Measurements from ENCODE around the gene WNT9A.

WNT9A gene

DNA sequence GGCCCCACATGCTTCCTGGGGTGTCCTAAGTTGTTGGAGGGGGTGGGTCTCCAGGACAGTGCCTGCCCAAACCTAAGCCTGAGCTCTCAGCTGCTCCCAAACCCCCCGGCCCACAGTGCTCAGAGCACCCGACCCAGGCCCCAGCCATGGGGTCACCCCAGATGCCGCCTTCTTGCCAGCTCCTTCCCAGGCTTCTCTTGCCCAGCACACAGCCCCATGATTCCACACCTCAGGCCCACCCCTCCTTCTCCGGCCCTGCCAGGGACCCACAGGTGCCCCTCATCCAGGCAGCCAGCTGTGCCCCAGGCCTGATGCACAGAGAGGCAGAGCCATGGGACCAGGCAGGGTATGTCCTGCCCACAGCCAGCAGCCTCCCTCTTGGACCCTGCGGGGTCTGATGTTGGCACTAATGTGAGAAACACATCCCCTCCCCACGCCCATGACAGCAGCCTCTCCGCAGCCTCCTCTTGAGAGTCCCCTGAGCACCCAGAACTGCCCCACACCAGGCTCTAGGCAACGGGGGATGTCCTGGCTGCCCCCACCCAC is 4.9 kb downstream of the WNT9A start:
- no peak overlapping the region for H3K4me3 ChIP-seq (ENCODE audit: low read depth, low read length)
- TF ChIP-seq, protein P1, sequence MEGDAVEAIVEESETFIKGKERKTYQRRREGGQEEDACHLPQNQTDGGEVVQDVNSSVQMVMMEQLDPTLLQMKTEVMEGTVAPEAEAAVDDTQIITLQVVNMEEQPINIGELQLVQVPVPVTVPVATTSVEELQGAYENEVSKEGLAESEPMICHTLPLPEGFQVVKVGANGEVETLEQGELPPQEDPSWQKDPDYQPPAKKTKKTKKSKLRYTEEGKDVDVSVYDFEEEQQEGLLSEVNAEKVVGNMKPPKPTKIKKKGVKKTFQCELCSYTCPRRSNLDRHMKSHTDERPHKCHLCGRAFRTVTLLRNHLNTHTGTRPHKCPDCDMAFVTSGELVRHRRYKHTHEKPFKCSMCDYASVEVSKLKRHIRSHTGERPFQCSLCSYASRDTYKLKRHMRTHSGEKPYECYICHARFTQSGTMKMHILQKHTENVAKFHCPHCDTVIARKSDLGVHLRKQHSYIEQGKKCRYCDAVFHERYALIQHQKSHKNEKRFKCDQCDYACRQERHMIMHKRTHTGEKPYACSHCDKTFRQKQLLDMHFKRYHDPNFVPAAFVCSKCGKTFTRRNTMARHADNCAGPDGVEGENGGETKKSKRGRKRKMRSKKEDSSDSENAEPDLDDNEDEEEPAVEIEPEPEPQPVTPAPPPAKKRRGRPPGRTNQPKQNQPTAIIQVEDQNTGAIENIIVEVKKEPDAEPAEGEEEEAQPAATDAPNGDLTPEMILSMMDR (IDR thresholded peaks at IDR 0.05; ENCODE audit: low read depth, low read length), result no peak

DNA sequence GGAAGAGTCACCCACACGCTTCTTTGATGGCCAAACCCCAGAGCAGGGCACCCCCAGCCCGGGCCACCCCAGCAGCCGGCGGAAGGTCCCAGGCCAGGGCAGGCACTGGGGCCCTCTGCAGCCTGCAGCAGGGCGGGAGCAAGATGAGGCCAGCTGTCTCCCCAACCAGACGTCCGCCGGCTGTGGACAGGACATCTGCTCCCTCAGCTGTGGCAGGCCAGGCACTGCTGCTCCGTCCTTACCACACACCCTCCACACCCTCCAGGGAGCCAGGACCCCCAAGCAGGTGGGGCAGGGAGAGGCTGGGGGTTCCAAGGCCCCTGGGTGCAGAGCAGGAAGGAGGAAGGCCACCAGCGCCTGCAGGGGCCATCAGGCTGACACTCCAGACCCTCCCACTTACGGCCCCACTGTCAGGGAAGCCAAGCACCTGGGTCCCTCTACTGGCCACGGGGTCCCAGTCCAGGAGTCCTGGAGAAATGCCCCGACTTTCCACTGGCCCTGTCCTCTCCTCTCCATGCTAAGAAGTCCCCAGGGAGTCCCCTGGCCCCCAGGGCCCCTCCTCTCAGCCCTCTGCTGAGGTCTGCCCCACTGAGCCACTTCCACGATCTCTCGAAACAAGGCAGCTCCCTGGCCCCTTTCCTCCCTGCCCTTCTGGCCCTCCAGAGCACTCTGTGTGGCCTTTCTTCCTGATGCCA is 5.6 kb downstream of the WNT9A start:
- no peak overlapping the region for H3K4me3 ChIP-seq (ENCODE audit: low read depth, low read length)
- TF ChIP-seq, protein P1 (IDR thresholded peaks at IDR 0.05; ENCODE audit: low read depth, low read length), result no peak

DNA sequence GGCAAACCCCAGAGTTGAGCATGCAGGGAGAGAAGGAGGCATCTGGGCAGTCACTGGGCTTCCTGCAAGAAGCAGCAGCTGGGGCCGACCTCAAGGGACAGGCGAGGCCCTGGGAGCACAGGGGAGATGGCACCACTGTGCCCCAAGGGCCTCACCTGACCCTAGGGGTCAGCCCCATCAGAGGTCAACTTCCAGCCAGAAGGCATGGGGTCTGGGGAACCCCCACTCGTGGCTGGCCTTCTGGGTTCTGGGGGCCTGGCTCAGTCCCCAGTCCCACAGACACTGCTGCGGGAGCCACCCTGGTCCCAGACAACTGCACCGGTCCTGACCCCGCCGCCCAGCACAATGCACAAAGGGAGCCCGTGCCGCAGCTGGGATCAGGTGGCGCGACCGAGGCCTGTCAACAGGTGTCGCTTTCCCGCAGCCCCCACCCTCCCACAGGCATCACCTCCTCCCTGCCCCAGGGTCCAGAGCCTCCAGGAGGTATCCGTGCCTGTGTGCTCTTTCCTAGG is 6.2 kb downstream of the WNT9A start:
- TF ChIP-seq, protein P1 (IDR thresholded peaks at IDR 0.05; ENCODE audit: low read depth, low read length), result no peak
- H3K4me3 ChIP-seq (ENCODE audit: low read depth, low read length), result no peak overlapping the region

DNA sequence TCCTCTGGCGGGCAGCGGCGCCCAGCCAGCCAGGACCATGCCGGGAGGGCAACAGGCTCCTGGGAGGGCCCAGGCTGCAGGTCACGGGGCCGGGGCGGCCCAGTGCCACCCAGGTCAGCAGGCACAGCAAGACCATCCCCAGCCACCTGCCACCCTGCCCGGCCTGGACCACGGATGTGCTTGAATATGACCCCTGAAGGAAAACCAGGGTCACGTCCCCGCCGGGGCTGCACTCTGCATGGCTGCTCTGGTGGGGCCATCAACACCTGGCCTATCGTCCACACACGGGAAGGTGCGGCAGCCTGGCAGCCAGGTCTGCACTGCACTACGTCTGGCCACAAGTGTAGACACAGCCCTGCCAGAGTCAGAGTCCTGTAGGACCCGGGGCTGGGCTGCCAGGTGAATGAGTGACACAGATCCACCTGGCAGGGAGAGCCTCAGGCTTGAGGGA is 6.9 kb downstream of the WNT9A start:
- TF ChIP-seq, protein P1 (IDR thresholded peaks at IDR 0.05; ENCODE audit: low read depth, low read length), result no peak
- no peak overlapping the region for H3K4me3 ChIP-seq (ENCODE audit: low read depth, low read length)

DNA sequence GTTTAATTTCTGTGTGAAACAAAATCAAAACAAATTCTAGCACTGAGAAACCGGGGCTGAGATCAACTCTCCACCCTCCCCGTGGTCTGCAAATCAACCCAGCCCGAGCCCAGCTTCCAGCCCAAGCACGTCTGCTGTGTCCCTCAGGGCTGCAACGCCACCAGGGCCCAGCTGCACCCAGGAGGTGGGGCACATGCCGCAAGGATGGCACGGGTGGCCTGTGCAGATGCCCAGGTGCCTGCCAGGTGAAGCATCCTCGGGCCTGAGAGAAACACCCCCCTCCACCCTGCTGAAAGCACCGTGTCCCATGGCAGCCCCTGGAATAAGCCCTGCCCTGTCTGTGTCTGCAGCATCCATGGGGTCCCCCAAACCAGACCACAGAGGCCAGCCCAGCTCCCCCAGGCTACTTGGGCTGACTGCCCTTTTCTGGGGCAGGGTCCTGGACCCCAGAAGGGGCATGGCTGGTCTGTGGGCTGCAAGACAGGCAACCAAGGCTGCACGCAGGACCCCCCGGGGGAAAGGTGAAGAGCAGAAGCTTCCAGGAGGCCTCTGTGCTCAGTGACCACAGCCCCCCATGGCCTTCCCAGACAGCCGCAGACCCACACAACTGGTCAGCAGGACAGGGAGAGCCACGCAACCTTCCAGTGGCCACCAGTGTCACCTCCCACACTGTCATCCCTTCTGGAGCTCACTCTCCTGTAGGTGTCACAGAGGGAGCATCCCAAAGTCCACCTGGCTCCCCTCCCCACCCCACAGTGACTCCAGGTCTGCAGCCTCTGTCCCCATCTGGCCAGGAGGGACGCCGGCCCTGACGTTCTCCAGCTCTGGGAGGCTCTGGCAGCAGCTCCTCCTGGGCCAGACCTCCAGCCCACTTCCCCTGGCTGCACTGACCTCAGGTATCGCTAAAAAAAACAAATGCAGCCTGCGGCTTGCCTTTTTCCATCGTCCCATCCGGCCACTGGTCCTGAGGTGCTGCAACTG is 7.7 kb downstream of the WNT9A start:
- TF ChIP-seq, protein P1 (IDR thresholded peaks at IDR 0.05; ENCODE audit: low read depth, low read length), result no peak
- no peak overlapping the region for H3K4me3 ChIP-seq (ENCODE audit: low read depth, low read length)

DNA sequence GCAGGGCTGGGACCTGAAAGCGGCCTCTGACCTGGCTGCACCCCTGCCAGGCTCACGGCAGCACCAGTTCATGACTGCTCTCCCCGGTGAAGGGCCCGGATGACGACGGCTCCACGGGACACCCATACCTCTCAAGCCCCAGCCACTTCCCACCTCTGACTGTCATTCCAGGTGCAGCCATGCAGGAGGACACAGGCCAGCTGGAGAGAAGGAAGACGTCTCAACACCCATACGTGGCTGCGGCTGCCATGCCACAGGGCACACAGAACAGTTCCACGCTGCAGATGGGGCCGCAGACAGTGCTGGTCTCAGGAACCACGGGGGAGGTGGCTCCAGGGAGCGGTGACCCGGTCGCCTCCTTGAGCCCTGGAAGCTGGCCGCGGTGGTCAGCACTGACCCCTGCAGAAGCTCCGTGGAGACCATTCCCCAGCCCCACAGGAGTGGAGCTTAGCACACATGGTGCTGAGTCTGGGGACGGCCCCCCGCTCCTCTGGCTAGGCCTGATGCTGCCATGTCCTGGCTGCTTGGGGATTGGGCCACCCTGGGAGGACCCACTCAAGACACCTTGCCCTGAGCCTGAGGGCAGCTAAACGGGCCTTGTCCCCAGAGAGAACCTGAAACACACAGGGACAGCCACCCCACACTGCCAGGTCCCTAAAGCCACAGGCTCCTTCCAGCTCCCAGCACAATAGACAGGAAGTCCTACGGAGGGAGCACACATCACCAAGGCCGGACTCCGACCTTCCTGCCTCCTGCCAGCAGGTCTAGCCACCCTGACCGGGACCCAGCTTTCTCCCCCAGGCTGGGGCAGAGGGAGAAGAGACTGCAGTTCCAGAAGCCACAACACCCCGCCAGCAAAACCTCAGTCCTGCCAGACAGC is 8.6 kb downstream of the WNT9A start:
- H3K4me3 ChIP-seq (ENCODE audit: low read depth, low read length), result no peak overlapping the region
- TF ChIP-seq, protein P1 (IDR thresholded peaks at IDR 0.05; ENCODE audit: low read depth, low read length), result no peak

Measured in WI38 (cell line).